GM20431 (cell line): ENCODE measurements around the gene MPRIP.

Experiments used
- in situ Hi-C: fragments of 300-500 bp; cut with MseI, MboI; formaldehyde crosslinking; loops from one replicate; pipeline ENCODE4 v1.15.0; 2020; ENCODE audit warnings: low sequenced_read_pairs; ENCODE audit not compliant: unreplicated experiment

Gene MPRIP

DNA sequence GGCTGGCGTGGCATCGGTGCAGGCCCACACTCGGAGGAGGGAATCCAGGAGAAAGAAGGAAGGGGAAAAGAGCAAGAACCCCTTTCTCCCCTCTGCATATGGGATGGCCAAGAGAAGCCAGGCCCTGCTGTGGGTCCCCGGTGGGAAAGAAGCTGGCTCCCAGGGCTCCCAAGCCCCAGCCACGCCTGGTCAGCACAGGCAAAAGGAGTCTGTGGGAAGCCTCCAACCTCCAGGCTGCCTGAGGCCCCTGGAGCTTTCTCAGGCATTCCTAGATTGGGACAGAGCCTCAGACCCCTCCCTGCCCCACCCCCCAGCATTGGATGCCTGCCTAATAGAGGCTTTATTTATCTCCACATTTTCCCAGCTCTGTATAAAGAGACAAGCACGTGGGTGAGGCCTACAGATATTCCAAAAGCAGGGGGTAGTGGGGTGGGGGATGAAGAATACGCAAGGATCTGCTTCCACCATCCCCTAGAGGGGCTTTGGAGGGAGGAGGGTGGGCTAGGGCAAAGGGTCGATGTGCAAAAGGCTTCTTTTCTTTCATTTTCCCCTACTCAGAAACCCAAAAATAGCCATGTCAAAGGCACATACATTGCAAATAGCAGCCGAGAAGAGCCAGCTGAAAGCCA is 56.4 kb downstream of the MPRIP start:
- in situ Hi-C loops, result no loop called here

DNA sequence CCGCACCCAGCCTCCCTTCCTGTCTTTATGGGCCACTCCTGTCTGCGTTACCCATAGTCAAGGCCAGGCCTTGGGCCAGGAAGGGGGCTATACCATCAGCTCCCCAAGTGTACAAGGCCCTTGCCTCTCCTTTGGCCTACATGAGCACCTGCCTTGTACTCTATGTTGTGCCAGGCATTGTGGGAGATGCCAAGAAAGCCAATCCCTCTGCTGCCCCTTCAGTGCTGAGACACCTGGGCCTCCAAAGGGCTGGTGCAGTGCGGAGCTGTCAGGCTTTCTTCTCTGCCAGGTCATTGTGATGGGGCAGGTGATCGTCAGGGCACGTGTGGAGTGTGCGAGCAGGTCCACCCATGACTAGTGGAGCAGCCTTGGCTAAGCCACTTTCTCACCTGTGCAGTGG is 59.9 kb downstream of the MPRIP start:
- in situ Hi-C loops, result no loop called here

DNA sequence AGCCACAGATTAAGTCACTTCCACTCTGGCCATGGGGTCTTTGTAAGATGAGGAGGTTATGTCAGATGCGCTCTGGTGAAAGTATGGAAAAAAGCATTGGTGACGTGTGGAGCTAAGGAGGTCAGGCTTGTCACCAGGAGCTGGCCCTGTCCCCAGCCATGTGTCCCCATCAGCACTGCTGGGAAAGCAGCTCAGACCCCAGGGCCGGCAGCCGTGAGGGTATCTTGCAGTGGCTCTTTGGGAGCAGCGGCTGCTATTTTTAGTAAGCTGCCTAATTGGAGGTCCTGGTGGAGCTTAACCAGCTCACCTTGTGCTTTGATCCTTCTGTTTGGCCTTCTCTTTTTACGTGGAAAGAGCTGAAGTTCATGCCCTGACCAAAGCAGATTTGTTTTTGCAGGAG is 60.9 kb downstream of the MPRIP start:
- in situ Hi-C loops, result no loop called here

DNA sequence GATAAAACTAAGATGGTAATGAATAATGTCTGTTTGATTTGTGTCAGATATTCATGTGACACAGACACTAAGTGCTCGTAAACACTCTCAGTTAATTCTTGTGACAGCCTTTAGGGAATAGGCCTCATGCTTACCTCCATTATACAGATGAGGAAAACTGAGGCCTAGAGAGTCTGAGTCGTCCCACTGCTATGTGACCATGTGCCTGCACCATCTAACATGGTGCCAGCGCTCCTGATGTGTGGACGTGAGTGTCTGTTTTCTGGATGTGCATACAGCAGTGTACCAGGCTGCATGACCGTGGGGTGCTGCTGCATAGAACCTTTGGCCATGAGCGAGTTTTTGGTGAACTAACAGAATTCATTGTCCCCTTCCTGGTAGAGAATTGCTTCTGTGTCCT is 61.8 kb downstream of the MPRIP start:
- in situ Hi-C loops, result no loop called here

DNA sequence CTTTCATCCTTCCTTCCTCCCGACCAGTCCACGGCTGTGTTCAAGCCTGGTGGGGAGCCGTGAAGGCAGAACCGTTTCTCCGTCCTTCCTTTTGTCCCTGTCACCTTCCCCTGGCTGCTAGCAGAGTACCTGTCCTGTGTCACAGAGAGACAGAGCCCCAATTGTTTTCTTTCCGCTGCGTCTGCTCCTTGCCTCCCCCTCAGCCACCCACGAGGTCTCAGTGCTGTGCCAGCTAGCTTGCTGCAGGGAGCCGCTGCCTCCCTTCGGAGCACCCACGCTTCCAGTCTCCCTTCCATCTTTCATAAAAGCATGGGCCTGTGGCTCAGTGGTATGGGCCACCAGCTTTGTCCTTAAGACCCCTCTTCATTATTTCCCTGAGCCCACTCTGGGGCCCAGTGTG is 62.2 kb downstream of the MPRIP start:
- in situ Hi-C loops, result no loop called here

DNA sequence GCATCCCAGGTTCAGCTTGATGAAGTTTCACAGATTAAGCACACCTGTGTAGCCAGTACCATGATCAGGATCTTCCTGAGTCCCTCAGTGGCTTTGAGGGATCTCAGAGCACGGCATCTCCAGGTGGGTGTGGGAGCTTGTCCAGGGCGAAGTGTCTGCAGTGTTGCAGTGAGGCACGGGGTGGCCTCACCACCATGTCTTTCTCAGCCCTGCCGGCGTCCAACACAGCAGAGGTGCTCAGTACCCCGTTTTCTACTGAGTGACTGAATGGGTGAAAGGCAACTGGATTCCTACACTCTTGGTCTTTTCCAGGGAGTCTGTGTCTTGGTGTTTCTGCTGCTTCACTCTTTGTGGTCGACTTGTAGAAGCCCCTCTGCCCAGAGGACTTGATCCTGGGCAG is 63.7 kb downstream of the MPRIP start:
- in situ Hi-C loops, result no loop called here

DNA sequence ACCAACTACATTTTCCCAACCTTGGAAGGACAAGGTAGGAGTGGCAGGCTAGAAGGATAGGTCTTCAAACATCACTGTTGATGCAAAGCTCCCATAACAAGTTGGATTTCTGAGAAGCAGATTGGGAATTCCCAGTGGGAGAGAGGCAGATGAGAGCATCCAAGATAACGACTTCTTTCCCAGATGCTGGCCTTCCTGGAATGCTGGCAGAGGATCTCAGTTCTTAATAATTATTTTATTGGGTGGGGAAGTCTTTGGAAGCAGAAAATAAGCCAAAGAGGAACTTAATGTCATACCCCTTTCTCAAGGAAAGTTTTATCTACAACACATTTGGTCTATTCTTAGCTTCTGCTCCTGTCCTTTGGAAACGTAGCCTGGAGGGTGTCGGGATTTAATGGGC is 64.5 kb downstream of the MPRIP start:
- in situ Hi-C loops, result no loop called here

DNA sequence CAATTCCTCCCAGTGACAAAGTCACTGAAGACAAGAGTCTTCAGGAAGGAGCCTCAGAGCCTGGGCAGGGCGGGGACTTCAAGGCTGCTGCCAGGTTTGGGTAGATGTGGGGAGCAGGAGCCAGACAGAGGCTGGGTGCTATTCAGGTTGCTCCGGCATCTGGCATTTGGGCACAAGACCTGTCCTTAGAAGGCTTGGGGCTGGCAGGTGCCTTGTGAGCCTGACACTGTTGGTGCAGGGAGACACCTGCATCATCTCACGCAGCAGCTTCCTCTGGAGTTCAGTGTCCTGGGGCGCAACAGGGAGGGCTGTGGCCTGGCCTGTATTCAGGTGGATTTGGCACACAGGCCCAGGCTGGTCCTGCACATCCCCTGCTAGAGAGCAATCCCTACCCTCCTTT is 65.0 kb downstream of the MPRIP start:
- in situ Hi-C loops, result no loop called here

DNA sequence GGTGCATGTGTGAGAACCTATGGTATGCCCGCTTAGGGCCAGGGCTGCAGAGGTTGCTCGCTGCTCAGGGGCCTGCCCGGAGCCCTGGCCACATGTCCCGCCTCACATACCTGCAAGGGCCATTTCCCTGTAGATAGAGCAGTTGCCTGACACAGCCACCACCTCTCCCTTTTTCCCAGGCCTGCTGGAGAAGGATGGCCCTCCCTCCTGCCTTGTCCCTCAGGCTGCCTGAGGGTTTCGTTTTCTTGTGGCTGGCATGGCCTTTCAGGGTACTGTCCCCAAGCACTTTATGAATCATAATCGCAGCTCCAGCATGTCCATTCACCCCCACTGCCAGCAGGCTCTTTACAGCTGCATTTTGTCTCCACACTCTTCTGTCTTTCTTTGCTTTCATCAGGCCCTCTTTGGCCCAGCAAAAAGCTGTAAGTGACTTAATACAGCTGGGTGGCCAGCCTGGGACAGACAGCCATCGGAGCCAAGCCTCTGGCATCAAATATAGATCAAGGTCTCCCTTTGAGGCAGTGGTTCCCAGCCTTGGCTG is 65.7 kb downstream of the MPRIP start:
- in situ Hi-C loops, result no loop called here

DNA sequence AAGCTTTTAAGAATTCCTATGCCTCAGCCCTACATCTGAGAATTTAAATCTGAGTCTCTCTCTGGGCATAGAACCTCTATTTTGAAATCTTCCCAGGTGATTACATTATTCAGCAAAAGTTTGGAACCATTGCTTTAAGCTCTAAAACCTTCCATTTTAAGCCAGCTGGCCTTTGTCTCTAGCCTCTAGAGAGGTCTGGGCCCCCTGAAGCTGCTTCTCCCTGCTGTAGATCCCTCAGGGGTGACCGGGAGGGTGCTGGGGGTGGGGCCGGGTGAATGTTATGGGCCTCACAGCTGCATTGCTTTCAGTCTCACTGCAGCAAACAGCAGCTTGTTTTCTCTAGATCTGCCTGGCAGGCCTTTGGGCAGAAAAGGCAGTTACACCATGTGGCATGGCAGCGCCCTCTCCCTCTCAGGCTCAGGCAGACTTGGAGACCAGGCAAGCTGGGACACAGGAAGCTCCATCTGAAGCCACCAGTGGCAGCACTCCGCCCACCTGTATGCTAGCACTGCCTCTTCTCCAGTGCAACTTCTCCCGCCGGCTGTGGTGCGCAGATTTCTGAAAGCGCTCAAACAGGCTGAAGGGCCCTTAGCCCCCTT is 66.3 kb downstream of the MPRIP start:
- in situ Hi-C loops, result no loop called here

DNA sequence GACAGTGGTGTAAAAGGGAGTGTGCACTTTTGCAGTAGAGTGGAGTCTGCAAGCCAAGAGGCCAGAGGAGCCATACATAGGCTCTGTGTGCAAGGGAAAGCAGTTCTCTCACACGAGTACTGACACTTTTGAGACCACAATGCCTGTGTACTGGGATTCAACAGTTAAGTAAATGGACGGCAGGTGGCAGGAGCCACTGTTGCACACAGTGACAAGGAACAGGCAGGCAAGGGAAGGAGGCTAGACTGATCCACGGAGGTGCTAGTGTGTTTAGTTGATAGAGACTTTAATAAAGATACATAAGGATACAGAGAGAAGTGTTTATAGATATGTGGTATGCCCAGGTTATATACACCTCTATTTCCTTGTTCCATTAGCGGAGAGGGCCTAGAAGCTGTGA is 67.0 kb downstream of the MPRIP start:
- in situ Hi-C loops, result no loop called here

DNA sequence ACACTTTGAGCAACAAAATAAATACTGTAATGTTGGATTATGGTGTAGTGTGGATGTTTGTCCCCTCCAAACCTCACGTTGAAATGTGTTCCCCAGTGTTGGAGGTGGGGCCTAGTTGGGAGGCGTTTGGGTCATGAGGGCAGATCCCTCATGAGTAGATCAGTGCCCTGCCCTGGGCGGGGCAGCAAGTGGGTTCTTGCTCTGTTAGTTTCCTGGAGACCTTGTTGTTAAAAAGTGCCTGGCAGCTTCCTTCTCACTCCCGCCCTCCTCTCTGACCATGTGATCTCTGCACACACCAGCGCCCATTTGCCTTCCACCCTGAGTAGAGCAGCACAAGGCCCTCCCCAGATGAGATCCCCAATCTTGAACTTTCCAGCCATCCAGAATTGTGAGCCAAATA is 67.7 kb downstream of the MPRIP start:
- in situ Hi-C loops, result no loop called here

DNA sequence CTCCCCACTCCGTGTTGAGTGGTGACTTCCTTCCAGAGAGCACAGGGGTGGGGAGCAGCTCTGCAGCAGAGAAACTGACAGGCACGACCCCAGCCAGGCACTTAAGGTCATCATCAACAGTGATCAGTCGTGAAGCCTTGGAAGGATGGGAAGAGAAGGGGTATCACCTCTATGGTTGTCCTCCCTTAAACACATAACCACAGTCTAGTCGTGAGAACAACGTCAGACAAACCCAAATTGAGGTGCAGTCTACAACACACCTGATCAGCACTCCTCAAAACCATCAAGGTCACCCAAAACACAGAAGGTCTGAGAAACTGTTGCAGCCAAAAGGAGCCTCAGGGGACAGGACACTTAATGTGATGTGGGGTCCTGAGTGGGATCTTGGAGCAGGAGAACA is 68.3 kb downstream of the MPRIP start:
- in situ Hi-C loops, result no loop called here

DNA sequence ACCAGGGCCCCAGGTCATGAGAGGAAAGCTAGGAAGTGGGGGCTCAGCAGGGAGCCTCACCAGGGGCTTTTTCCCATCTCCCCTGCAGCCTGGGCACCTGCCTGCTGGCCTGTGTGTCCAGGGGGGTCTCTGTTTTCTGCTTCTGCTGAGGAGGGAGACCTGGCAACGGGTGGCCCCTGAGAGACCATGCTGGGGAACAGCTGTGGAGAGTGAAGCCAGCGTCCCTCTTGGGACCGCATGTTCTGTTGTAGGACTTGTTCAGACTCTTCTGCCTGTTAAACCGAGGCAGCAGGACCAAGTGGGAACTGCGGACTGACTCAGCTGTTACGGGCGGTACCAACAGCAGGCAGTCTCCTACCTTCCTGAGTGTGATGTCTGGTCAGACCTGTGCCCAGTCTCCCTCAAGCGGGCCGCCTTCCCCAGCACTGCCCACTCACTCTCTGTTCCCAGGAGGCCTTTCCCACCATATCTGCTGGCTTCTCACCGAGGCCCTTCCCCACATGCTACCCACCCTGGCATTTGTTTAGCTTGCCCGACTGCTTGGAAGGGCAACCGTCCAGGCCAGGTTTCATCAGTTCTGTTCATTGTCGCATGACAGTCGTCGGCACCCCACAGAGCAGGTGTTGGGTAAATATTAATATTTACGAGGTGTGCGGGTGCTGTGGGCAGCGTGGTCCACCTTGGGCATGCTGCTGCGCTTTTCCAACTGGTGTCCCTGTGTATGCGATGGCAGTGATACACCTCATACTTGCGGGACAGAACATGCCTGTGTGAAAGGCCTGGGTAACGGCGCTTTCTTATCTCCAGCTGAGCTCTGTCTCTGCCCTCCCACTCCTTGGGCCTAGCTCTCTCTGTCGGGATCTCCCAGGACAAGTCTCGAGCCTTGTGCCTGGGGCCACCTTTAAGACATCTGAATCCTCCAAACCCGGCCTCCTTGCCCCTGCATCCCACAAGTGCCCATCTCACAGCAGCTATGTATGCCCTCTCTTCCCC is 69.4 kb downstream of the MPRIP start:
- in situ Hi-C loops, result no loop called here

DNA sequence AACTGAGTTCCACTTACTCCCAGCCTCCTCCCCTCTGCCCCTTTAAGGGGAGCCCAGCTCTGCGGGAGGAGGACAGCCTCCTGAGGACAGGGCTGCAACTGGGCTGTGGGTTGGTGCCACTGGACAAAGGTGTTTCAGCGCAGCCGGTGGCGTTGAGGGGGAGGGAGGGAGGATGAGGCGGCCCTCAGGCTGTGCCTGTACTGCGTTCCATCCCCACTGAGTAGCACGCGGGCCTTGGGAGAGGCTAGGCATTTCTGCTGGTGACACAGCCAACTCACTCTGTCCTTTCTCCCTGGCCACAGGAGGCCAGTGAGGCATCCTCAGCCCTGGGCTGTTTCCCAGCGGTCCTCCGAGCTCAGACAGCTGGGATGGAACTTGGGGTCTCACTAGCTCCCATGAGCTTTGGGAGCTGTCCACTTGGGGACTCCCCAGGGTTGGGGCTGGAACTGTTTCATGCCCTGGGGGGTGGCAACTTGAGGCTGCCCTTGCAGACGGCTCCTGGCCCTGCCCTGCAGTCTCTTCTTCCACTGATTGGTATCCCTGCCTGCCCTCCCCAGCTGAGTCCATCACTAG is 70.5 kb downstream of the MPRIP start:
- in situ Hi-C loops, result no loop called here

DNA sequence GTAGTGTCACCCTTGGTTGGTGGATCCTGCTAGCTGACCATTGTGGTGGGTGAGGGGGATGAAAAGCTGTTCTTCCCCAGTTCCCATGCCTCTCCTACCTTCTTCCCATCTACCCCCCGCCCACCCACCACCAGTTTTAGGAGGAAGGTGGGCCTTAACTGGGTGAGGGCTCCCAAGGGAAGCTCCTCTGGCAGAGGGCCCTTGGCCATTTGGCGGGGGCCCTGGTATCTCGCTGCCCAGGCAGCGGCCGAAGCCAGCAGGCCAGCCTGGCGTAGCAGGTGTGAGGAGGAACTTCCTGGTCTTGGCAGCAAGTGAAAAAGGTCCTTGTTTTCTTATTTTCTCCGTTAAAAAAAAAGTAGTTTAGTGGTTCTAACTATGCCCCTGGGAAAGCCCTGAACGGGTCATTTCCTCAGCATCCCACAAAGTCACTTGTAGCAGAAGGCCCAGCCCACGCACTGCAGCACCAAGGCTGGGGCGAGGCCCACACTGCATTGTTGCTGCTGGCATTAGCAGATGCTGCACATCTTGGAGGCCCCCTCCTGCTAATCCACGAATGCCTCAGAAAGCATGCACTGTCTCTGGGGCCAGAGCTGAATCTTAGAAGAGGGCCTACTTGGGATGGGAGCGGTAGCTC is 72.5 kb downstream of the MPRIP start:
- in situ Hi-C loops, result no loop called here

DNA sequence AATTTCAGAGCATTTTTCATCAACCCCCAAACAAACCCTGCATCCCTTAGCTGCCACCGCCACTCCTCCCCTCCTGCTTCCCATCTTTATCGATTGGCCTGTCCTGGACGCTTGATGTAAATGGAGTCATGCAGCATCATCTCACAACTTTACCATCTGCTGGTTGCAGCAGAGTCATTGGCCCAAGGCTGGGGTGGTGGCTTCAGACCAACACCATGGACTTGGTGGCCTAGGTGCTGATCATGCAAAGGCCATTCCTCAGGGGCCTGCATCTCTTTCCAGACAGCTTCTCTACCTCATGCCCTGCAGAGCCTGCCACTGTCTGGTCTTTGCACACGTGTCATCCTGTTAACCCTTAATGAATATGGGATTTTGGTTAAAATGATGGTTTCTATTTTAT is 73.4 kb downstream of the MPRIP start:
- in situ Hi-C loops, result no loop called here

DNA sequence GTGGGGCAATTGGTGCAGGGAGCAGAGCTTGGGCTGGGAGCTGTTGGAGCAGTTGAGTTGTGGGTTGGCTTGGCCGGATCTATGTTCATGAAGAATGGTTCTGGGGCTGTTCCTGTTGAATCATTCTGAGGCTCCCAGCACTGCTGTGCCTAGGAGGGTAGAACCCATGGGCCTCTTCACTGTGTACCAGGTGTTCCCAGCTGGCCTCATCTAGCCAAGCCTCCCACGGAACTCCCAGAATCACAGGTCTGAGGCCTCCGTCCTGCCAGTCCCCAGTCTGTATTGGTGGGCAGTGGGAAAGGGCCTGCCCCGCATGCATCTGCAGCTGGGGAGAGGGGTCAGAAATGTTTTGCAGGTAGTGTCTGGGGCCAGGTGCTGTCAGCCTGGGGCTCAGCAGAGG is 74.1 kb downstream of the MPRIP start:
- in situ Hi-C loops, result no loop called here

DNA sequence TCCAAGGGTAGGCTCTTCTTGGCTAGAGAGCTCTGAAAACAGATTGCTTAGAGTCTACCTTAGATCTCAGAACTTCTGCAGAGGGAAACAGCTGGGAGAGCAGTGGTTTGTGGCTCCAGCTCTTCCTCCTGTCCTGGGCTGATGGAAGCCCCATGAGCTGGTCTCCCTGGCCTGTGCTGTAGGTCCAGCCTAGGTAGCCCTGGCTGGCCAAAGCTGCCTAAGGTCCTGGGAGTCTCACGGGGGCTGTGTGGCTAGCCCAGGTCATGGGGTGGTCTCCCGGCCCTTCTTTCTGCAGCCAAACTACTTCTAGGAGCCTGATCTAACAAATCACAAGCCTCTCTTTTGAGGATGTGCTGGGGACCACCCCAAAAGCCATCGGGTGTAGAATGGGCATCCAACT is 75.7 kb downstream of the MPRIP start:
- in situ Hi-C loops, result no loop called here

DNA sequence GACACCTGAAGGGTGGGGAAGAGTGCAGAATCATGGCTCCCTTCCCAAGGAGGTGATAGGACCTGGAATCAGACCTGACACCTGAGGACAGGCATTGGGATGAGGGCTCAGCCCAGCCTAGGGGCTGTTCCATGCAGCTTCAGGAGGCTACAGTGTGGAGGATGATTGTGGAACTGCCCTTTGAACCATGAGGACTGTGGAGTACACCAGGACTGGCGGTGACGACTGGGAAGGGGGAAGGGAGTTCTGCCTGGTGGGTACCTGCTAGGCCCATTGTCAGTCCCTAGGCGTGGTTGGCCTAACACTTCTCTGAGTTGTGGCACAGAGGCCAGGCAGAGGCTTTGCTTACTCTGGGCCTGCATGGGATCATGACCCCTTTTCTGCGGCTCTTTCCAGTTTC is 76.1 kb downstream of the MPRIP start:
- in situ Hi-C loops, result no loop called here
